Brain pericyte (primary cell): Measurements from ENCODE around the gene GATA2.

ENCODE experiments used
- DNase-seq: peaks from one replicate; pipeline ENCODE4 v3.0.0-alpha.2; 2012; ENCODE audit warnings: low read depth, low spot score

The GATA2 gene

DNA sequence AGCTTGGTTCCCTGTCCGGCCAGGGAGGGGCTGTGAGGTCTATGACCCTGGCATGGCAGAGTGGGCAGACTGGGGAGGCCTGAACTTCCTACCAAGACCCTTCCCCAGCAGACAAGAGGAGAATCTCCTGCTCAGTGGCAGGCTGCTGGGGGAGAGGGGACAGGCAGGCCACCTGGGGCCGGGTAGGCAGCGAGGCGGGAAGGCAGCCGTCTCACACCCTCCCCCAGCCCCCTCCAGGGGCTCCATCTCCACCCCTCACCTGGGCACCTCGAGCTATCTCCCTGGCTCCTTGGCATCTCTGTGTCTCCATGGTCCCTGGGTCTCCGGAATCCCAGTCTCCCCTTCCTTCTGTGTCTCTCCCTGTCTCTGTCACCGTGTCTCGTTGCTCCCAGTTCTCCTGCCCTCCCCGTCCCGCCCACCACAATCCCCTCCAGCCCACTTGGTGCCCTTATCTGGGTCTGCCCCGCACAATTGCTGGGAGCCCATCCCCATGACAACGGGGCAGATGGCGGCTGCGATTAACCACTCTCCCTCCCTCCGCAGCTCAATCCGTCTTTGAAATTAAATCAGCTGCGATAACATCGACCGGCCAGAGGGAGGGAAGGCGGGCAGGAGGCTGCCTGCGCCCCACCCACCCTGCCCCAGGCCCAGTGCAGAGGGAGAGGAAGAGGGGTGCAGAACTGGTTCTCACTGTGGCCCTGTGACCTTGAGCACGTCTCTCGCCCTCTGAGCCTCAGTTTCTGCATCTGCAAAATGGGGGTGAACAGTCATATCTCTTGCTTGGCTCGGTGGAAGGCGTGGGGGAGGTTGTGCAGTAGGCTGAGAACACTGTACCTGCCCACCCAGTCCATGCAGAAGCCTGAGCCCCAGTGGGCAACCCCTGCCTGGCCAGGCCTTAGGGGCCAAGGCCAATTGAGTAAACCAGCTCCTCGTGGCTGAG, 36.0 kb downstream of the GATA2 start:
- DNase-seq: no peak

DNA sequence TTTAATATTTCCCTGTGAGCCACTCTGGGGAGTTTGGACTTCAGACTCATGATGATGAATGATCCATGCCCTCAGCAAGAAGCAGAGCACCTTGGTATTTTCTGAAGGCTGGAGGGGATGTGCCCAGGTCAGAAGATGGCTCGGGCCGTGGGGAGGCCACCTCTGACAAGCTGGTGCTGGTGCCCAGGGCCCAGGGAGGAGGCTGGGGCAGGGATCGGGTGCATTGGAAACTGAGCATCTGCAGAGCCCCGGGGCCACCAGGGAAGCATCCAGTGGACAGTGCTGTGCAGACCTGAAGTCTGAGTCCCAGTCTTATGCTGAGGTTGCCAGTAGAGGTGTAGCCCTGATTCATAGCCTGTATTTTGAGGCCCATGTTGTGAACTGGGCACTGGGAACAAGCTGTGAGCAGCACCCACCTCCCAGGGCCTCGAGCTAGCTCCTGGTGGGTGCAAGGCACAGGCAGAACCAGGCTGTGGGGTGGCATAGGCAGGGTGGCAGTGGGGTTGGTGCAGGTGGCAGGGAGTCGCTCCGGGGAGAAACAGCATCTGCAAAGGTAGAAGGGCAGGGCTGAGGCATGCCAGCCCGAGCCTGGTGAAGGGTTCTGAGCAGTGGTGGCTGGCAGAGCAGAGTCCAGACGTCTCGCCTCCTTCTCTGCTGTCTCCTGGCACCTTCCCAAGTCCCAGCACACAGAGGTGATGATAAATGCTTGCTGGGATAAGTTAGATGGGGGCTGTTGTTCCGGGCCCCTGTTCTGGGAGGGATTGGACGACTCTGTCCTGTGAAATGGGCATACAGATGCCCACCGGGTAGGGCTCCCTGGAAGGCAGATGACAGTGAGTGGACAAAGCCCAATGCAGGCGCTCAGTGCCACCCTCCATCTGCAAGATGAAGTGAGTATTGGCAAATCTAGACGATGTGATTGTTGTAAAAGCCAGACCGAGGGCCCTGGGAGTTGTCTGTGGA, 36.9 kb downstream of the GATA2 start:
- DNase-seq: no peak

DNA sequence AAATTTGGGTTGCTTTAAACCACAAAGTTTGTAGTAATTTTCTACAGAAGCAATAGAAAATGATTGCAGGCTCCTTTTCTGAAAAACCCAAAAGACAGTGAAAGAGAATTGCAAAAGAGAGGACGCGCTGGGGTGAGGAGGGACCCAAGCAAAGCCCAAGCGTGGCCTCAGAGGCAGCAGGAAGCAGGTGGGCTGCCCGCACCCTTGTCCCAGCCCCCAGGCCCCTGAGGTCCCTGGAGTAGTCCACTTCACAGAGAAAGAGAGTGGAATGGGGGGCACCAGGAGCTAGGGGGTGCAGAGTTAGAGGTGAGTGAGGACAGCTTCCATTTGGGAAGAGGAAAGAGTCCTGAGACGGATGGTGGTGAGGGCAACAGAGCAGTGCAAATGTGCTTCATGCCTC, 37.9 kb downstream of the GATA2 start:
- DNase-seq: no peak

DNA sequence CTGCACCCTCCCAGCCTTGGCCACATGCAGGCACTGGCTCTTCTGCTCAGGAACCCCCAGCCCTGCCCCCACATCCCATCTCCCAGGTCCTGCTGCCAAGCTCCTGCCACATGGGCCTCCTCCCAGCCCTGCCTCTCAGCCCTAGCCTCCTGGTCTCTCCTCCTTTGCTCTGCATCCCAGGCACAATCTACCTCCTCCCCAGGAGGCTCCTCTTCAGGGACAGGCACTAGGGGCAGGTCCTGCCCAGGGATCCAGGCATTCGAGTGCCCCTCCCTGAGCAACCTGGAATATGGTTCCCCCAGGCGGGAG, 38.7 kb downstream of the GATA2 start:
- DNase-seq: no peak

DNA sequence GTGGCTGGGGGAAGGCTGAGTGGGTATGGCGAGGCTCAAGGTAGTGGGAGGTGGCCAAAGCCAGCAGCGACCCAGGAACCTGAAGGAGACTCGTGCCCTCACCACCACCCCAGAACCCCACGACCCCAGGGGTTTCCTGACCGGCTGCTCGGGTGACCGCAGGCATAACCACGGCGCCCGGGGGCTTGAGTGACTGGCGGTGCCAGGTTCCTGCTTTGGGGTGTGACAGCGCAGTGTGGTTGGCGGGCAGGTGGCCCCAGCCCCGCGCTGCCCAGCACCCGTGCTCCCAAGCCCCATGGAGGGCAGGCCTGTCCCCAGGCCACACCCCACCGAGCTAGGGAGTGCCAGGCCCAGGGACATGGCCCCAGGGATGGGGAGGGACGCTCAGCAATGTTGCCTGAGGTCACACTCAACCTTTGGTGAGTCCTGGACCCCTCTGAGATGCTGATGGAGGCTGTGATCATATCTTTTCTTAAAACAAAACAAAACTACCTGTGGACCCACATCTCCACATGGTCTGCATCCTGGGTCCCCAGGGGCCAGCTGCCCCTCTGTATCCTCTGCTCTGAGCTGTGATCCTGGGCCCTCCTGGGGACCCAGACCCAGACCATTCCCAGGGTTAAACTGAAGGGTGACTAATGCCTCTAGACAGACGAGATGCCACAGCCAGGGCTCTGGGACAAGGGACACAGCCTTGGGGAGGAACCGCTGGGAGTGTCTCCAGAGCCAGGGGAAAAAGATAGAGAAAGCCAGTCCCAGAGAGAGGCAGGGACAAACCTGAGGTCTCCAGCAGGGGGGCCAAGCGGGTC, 39.3 kb downstream of the GATA2 start:
- DNase-seq: no peak

DNA sequence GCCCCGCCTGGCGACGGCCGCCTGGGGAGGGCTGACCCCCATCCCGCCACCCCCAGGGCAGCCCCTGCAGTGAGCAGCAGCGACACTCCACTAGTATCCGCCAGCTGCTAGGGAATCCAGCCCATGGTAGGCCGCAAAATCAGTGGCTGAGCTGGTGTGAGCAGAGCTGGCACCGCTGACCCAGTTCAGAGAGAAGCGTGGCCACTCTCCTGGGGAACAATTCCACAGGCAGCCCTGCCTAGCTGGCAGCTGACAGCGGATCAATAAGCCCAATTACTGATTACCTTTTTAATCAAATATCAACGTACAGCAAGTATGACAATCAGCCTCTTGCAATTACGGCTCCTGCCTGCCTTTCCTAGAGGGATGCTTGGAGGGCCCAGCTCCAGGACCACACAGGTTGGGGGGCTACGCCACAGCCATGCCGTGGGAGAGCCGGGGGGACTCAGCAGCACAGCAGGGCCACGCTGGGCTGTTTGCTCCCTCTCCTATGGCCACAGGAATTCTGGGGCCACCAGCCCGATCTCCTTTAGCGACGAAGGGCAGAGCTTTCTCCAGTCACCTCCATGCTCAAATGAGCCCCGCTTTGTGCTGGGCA, 40.2 kb downstream of the GATA2 start:
- DNase-seq: no peak

DNA sequence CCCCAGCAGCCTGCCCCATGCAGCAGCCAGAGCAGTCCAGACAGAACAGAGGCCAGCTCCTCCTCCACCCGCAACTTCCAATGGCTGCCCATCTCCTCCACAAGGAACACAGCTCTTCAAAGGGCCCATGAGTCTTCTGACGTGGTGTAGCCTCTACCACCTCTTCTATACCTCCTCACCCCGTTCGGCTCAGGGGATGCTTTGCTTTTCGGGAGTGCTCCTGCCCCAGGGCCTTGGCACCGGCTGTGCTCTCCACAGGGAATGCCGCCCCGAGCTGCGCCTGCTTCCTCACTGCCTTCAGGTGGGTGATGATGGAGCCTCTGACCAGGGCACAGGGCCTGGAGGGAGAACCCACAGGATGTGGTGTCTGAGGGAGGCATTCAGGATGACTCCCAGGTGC, 40.9 kb downstream of the GATA2 start:
- no peak for DNase-seq

DNA sequence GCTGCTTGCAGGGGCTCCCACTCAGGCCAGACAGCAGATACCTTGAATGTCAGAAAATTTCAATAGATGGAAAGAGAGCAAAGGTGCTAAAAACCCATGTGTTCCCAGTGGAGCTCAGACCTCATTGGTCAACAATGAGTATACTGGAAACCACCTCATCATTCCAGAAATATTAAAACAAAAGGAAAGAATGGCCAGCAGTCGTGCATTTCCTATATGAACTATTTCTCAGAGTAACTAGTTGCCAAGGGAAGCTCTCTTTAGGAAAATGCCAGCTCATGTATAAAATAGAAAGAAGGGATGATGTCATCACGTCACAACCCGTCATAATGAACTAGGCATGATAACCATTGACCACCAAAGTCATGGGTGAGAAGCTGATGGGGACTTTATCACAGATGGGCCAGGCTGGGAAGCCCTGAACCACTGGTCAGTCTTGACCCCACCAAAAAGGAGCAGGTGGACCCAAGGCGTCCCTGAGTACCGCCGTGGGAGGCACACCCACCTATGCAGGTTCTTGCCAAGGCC, 43.8 kb downstream of the GATA2 start:
- DNase-seq: no peak

DNA sequence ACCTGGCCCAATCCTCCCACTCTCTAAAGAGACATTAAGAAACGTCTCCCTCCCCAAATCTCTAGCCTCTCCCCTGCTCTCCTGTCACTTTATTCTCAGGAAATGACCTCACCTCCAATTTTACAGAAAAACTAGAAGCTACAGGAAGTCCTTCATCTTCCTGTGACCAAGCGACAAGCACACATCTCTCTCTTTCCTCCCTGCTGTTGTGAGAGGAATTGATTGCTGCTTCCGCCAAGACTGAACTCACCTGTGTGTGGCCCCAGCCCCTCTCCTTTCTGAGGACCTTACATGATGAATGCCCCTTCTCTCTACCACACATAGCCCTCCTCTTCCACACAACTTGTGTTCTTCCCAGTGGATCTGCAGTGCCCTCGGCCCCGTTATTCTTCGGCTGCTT, 44.5 kb downstream of the GATA2 start:
- no peak for DNase-seq

DNA sequence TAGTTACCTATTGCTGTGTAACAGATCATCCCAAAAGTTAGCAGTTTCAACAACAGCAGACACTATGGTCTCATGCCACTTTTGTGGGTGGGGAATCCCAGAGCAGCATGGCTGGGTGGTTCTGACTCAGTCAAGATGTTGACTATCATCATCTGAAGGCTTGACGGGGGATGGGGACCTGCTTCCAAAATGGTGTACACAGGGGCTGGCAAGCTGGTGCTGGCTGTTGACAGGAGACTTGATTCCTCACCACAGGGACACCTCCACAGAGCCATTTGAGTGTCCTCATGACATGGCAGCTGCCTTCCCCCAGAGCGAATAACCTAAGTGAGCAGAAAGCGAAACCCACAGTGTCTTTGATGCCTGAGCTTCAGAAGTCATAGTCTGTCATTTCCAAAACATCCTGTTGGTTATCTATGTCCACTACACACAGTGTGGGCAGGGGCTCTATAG, 45.4 kb downstream of the GATA2 start:
- DNase-seq: no peak

DNA sequence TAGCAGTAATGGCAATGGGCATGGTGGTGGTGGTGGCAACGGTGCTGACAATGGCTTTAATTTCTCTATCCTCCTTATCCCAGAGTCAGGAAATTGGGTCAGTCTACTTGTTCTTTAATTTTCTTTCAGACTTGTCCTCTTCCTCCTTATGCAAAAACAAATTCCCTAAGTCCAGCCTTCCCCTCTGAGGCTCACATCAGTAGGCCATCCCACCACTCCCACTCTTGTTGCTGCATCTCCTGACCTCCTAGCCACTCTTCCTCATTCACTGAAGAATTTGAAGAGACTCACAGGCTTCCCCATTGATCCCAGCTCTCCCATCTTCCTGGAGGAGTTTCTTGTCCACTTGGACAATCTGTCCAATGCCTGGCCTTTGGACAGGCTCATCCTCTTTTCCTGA, 46.2 kb downstream of the GATA2 start:
- no peak for DNase-seq

DNA sequence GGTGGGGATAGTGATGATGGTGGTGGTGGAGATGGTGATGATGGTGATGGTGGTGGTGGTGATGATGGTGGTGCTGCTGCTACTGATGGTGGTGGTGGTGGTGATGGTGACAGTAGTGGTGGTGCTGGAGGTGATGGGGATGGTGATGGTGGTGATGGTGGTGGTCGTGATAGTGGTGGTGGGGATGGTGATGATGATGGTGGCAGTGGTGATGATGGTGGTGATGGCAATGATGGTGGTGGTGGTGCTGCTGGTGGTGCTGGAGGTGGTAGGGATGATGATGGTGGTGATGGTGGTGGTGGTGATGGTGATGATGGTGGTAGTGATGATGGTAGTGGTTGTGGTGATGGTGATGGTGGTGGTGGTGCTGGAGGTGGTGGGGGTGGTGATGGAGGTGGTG, 47.6 kb downstream of the GATA2 start:
- DNase-seq: no peak

DNA sequence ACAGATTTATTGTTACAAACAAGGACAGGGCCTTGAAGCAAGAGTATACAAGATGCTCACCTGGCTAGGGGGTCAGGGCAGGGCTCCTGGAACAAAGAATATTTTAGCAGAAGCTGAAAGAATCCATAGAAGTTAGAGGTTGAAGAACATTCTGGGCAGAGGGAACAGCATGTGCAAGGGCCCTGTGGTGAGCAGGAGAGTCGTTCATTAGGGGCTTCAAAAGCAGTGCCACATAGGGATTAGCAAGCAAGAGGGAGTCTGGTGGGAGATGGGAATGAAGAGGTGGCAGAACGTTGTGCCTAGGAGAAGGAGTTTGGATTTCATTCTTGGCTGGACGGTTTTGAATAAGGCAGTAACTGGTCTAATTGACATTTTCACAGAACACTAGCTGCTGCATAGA, 49.2 kb downstream of the GATA2 start:
- DNase-seq: no peak

DNA sequence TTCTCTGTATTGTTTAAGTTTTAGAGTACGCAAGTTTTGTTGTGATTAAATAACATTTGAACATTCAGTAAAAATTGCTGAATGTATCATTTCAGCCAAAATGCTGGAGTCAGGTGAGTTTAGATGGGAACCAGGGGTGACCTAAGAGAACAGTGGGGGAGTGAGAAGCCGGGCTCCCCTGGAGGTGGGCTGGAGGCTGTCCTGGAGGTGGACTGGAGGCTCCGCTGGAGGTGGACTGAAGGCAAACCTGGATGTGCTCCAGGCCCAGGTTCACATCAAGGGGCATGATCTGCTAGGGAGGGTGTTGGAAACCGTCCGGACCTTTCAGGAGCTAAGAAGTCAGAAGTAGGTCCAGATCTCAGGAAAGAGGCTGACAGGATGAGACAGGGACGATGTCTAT, 50.1 kb downstream of the GATA2 start:
- no peak for DNase-seq

DNA sequence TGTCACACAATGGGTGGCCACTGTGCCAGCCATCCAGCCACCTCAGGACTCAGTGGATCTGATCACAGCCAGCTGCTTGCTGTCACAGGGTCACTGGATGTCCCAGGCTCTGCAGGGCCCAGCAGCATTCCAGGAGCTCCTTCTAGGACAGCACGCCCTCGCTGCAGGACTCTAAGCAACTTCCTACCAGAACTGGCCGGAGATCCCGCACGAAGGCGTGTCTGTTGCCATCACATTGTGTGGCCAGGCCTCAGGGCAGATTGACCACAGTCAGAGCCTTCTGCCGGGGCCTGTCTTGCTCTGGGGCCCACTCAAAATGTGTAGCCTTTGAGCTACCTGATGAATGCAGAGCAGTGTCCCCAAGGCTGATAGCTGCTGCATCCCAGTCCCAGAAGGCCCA, 50.9 kb downstream of the GATA2 start:
- DNase-seq: no peak

DNA sequence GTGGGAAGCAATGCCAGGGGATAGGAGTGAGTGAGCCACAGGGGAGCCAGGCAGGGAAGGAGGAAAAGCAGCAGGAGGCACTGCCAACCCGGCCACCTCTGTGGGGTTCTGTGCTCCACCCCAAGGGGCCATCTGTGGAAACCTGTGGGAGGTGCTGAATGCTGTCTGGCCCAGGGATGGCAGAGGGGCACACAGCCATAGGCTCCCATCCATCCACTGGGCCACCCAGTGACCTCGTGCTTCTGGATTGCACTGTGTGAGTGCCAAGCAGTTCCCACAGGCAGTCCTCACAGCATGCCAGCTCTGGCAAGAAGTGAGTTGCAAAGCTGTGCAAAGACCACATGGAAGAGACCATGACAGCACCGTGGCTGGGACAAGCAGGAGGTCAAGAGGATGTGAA, 53.8 kb downstream of the GATA2 start:
- no peak for DNase-seq

DNA sequence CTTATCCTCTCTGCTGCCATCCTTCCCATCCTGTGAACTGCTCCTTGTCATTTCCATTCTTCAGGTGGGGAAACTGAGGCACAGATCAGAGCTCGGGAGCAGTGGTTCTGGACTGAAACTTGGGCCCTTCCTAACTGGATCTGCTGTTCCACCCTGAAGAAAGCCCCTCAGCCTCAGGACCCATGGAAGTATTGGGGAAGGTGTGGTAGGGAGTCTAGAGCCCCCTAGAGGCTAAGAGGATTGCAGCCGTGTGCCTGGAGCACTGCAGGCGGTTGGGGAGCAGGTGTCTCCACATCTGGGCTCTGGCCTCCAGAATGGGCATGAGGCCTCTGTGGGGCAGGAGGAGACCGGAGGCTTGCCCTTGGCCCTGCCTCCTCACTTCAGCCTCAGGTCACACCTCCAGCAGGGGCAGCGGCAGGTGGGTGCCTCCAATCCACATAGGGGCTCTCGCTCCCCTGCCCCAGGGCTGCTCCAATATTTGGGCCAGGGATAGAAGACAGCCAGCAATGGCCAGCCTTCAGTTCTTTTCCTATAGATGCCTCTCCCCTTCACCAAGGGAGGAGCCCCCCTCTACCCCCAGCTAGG, 54.4 kb downstream of the GATA2 start:
- no peak for DNase-seq

DNA sequence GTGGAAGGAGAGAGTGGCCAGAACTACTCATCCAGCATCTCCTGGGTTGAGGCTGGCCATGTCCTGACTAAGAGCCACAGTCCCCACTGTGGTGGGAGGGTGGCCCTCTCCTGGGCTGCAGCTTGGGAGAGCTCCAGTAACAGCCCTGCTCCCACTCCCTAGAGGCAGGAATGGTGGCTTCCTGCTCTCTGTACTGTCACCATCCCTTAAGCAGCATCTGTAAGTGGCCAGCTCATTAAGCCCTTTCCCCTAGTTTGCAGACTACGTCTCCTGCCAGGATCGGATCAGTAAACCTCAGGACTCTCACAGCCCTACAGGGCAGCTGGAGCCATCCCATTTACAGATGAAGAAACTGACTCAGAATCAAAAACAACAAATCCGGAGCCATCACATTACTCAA, 56.8 kb downstream of the GATA2 start:
- no peak for DNase-seq

DNA sequence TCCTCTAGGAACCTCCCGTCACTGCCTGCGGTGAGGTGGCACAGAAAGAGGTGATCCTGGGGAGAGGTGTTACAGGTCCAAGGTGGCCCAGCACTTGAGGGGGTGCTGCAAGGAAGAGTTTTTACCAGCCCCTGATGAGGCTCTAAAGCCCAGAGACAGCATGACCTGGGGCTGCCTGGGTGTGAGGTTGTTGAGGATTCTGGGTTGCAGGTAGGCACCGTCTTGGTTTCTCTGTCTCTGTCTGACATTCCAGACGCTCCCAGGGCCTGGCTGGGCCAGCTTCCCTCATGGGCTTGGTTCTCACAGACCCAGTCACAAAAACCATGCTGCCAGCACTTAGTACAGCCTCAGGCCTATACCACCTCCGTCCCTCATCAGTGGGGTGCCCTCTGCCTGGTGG, 57.4 kb downstream of the GATA2 start:
- DNase-seq: no peak

DNA sequence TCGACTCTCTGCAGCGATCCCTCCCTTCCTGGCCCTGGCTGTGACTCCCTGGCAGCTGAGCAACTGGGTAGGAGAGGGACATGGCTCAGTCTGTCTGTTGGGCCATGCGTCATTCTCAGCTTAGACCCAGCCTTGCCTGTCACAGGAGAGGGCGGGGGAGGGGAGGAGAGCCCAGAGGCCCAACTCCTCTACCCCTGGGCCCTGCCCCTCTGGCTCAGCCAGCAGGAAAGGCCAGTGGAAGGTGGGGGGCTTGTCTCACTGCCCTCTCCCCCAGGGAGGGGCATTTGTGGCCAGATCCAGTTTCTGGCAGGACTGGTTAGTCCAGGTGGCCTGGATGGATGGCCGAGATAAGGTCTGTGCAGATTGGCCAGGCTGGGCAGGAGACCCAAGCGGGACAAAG, 57.9 kb downstream of the GATA2 start:
- no peak for DNase-seq

DNA sequence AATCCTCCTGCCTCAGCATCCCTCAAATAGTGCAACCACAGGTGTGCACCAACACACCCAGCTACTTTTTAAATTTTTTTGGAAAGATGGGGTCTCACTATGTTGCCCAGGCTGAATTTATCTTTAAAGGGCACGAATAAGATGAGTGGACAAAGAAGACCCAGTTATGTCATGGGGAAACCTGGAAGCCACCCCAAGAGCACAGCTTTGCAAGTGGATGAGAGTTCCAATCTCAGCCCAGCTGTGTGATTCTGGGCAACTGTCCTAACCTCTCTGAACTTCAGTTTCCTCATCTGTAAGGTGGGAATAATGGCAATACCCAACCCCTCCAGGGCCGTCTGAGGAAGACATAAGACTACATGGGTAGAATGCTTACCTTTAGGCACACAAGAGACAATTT, 58.5 kb downstream of the GATA2 start:
- DNase-seq: no peak
